Activated naive CD4-positive, alpha-beta T cell treated with anti-CD3 and anti-CD28 coated beads for 36 hours (primary cell): Measurements from ENCODE around the gene MTHFD1L. TPM values are rescaled to one million over a fixed set of nuclear protein-coding genes. Genes with fewer than 3 reads are reported as not detected.

Experiments used
- CTCF ChIA-PET: fragments of 350-600 bp; sonication (Branson Sonifier 250); formaldehyde crosslinking; loops from one replicate; lab custom pipeline; 2021; ENCODE audit warnings: antibody characterized with exemption; lab: Charles Lee
- DNase-seq: peaks from one replicate; pipeline ENCODE4 v3.0.0-alpha.2; 2020
- H3K27ac Mint-ChIP-seq: one replicate; pipeline ENCODE4 v1.8.0; 2021; ENCODE audit warnings: mild to moderate bottlenecking, mixed read lengths
- H3K27me3 Mint-ChIP-seq: one replicate; pipeline ENCODE4 v1.8.0; 2021; ENCODE audit warnings: low read depth, mixed read lengths
- H3K36me3 Mint-ChIP-seq: one replicate; pipeline ENCODE4 v1.8.0; 2021; ENCODE audit warnings: low read depth, mixed read lengths
- H3K4me1 Mint-ChIP-seq: one replicate; pipeline ENCODE4 v1.8.0; 2021; ENCODE audit warnings: low read depth, mixed read lengths
- H3K4me3 Mint-ChIP-seq: one replicate; pipeline ENCODE4 v1.8.0; 2021; ENCODE audit warnings: mild to moderate bottlenecking, moderate library complexity, mixed read lengths
- H3K9me3 Mint-ChIP-seq: one replicate; pipeline ENCODE4 v1.8.0; 2021; ENCODE audit warnings: mixed read lengths
- intact Hi-C: fragments of 100-400 bp; cut with micrococcal nuclease; formaldehyde crosslinking; loops from one replicate; pipeline ENCODE4 v1.15.1; 2023
- total RNA-seq, 2 experiments: library from RNA; stranded (reverse); gene quantifications; one replicate each; pipeline ENCODE4 v1.2.3, GENCODE V29; 2021

The MTHFD1L gene
- total RNA-seq, 2 experiments from 2014 or later, result 181 to 194 TPM

- Mint-ChIP-seq H3K4me1 (no peaks in the 10 kb centered on the region), H3K36me3 (peaks cover 41% of the 10 kb centered on the region), H3K27ac (no peak overlapping the region), H3K4me3 (no peak overlapping the region), H3K9me3 (no peaks in the 10 kb centered on the region), H3K27me3 (no peaks in the 10 kb centered on the region)
- DNase-seq, result no peak
- intact Hi-C loops, result no loop called here
- CTCF ChIA-PET, result interaction anchor here (0.6 to 6.7 kb wide), 16 partner anchors 9 to 337 kb away, joined by 3 to 98 read pairs (median 5); no protein-coding TSS in a partner anchor
Observed at GRCh38 chr6:151015101-151015700, 149.7 kb downstream of the MTHFD1L start.

GRCh38 chr6:151016107-151016506 lies 150.6 kb downstream of the MTHFD1L start:
- CTCF ChIA-PET, result interaction anchor here (0.6 to 6.7 kb wide), 4 partner anchors 10 to 320 kb away, joined by 3 to 98 read pairs (median 12); no protein-coding TSS in a partner anchor
- no peaks in the 10 kb centered on the region for H3K27me3 Mint-ChIP-seq
- peaks cover 45% of the 10 kb centered on the region for H3K36me3 Mint-ChIP-seq
- H3K4me3 Mint-ChIP-seq, result no peak overlapping the region
- intact Hi-C loops, result no loop called here
- H3K9me3 Mint-ChIP-seq, result no peaks in the 10 kb centered on the region
- no peak for DNase-seq
- H3K4me1 Mint-ChIP-seq, result no peaks in the 10 kb centered on the region
- no peak overlapping the region for H3K27ac Mint-ChIP-seq

DNA sequence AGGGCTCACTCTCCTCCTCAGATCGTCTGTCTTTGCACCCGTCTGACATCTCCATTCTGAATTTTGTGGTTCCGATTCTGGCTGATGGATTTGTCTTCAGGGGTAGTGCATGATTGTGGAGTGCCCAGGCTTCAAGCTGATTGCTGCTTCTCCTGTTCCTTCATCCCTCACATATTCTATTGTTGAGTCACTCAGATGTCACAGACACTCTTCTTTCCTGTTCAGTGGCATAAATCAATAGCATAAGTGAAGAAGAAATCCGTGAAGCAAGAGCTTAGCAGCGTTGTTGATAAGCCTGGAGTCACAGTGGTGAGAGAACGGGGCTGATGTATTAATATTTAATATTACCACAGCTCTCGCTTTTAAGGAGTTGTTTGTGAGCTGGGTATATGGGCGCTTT lies 152.5 kb downstream of the MTHFD1L start:
- DNase-seq, result no peak
- CTCF ChIA-PET, result interaction anchor here (0.7 to 6.7 kb wide), 4 partner anchors 271 to 318 kb away, joined by 3 to 98 read pairs (median 4); no protein-coding TSS in a partner anchor
- H3K27me3 Mint-ChIP-seq, result no peaks in the 10 kb centered on the region
- peaks cover 49% of the 10 kb centered on the region for H3K36me3 Mint-ChIP-seq
- H3K4me3 Mint-ChIP-seq, result no peak overlapping the region
- H3K4me1 Mint-ChIP-seq, result no peaks in the 10 kb centered on the region
- intact Hi-C loops, result no loop called here
- no peaks in the 10 kb centered on the region for H3K9me3 Mint-ChIP-seq
- no peak overlapping the region for H3K27ac Mint-ChIP-seq

GRCh38 chr6:151018911-151019782 lies 153.6 kb downstream of the MTHFD1L start:
- no peaks in the 10 kb centered on the region for H3K27me3 Mint-ChIP-seq
- no peaks in the 10 kb centered on the region for H3K4me1 Mint-ChIP-seq
- no peak overlapping the region for H3K27ac Mint-ChIP-seq
- no peak overlapping the region for H3K4me3 Mint-ChIP-seq
- DNase-seq, result no peak
- no peaks in the 10 kb centered on the region for H3K9me3 Mint-ChIP-seq
- H3K36me3 Mint-ChIP-seq, result peaks cover 52% of the 10 kb centered on the region
- CTCF ChIA-PET, result interaction anchor here (0.6 to 6.7 kb wide), 4 partner anchors 144 to 317 kb away, joined by 3 to 98 read pairs (median 4); no protein-coding TSS in a partner anchor
- intact Hi-C loops, result no loop called here

- Mint-ChIP-seq H3K4me1 (no peaks in the 10 kb centered on the region), H3K9me3 (no peaks in the 10 kb centered on the region), H3K4me3 (no peak overlapping the region), H3K27me3 (no peaks in the 10 kb centered on the region), H3K36me3 (peaks cover 49% of the 10 kb centered on the region), H3K27ac (no peak overlapping the region)
- DNase-seq, result no peak
- CTCF ChIA-PET, result no interaction called here
- intact Hi-C loops, result no loop called here
Observed at GRCh38 chr6:151021896-151022295, 156.4 kb downstream of the MTHFD1L start.

DNA sequence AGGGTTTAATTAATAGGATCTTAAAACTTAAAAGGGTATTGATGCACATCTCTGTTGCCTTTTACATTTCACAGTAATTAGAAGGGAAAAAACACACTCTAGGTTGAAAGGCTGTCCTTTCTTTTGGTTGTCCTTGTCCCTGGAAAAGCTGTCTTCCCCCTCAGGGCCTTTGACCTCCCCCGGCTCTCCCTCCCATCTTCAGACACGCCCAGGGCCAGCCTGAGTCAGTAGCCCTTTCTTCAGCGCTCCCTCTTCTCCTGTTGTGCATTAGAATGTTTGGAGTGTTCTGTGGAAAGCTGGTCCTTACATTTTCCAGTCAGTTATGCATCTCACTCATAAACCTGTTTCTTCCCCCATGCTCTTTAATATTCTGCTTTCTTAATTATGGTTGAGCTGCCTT lies 157.0 kb downstream of the MTHFD1L start:
- H3K4me1 Mint-ChIP-seq, result no peaks in the 10 kb centered on the region
- DNase-seq, result no peak
- no peak overlapping the region for H3K4me3 Mint-ChIP-seq
- no peaks in the 10 kb centered on the region for H3K9me3 Mint-ChIP-seq
- no peaks in the 10 kb centered on the region for H3K27me3 Mint-ChIP-seq
- intact Hi-C loops, result no loop called here
- no peak overlapping the region for H3K27ac Mint-ChIP-seq
- CTCF ChIA-PET, result interaction anchor here (0.6 kb wide), 1 partner anchor 44 kb away, joined by 3 read pairs; no protein-coding TSS in a partner anchor
- peaks cover 50% of the 10 kb centered on the region for H3K36me3 Mint-ChIP-seq

DNA sequence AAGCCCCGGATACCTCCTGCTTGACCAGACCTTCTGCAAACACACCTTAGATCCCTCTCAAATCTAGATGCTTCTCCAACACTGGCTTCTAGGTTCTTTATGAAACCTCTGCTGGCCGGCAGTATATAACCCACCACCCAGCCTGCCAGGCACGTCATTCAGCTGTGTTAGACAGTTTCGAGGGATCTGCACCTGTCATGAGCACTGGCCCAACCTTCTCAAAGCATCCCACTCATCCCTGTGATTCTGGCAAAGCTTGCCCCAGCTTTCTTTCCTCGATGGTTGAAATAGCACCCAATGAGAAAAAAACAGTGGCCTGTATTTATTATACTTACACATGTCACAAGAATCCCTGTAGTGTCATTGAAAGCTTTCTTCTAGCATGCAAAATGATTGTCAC lies 157.8 kb downstream of the MTHFD1L start:
- no peak overlapping the region for H3K27ac Mint-ChIP-seq
- H3K9me3 Mint-ChIP-seq, result no peaks in the 10 kb centered on the region
- intact Hi-C loops, result no loop called here
- no peaks in the 10 kb centered on the region for H3K4me1 Mint-ChIP-seq
- DNase-seq, result no peak
- CTCF ChIA-PET, result interaction anchor here (2.6 kb wide), 1 partner anchor 9 kb away, joined by 10 read pairs; no protein-coding TSS in a partner anchor
- H3K27me3 Mint-ChIP-seq, result no peaks in the 10 kb centered on the region
- H3K4me3 Mint-ChIP-seq, result no peak overlapping the region
- H3K36me3 Mint-ChIP-seq, result peaks cover 54% of the 10 kb centered on the region

GRCh38 chr6:151024597-151024996 lies 159.1 kb downstream of the MTHFD1L start:
- intact Hi-C loops, result no loop called here
- CTCF ChIA-PET, result interaction anchor here (2.6 kb wide), 1 partner anchor 10 kb away, joined by 10 read pairs; no protein-coding TSS in a partner anchor
- H3K36me3 Mint-ChIP-seq, result peaks cover 59% of the 10 kb centered on the region

DNA sequence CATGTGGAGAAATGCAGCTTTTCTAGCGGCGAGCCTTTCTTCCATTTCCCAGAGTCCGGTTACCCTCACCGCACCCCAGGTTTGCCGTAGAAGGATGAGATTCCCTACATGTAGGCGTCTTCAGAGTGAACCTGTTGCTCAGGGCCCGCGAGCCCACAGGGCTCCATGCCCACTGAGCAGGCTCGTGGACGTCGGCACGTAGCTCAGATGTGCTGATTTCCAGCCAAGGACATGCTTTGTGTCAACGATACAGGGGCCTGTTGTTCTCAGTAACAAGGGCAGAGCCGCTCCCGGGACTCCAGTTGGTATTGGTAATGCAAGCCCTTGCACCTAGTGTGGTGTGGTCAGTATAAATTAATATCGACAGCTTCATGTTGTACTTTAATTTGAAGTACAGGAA lies 159.6 kb downstream of the MTHFD1L start:
- Mint-ChIP-seq H3K27ac (no peak overlapping the region), H3K27me3 (no peaks in the 10 kb centered on the region), H3K36me3 (peaks cover 63% of the 10 kb centered on the region), H3K9me3 (no peaks in the 10 kb centered on the region), H3K4me1 (no peaks in the 10 kb centered on the region), H3K4me3 (no peak overlapping the region)
- intact Hi-C loops, result no loop called here
- CTCF ChIA-PET, result interaction anchor here (2.6 kb wide), 1 partner anchor 10 kb away, joined by 10 read pairs; no protein-coding TSS in a partner anchor
- no peak for DNase-seq

More at GRCh38 chr6:151024597-151024996, 159.1 kb downstream of the MTHFD1L start:
- no peak for DNase-seq
- Mint-ChIP-seq H3K27ac (no peak overlapping the region), H3K27me3 (no peaks in the 10 kb centered on the region), H3K4me1 (no peaks in the 10 kb centered on the region), H3K9me3 (no peaks in the 10 kb centered on the region), H3K4me3 (no peak overlapping the region)

DNA sequence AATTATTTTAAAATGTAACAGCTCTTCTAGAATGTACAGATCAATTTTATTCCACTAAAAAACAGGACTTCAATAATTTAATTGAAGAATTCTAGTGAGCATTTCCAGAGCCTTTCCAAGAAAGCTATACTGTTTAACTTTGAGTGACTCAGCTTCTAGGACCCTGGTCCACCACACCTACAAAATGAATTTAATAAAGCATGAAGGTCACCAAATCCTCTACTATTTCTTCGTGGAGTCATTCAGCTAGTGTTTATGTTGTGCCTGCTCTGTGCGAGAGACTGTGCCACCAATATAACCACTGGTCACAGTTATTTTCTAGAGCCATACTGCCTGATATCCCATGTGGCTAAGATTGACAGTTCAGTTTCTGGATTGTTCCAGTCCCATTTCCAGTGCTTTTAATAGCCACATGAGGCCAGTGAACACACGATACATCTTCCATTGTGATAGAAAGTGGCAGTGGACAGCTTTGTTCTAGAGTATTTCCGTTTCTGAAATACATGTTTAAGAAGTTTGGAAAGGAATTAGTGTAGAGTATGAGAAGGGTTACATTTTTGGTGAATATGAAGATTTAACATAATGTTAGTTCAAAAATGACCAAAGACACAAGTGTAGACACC lies 160.7 kb downstream of the MTHFD1L start:
- CTCF ChIA-PET, result interaction anchor here (0.5 to 2.8 kb wide), 5 partner anchors 11 to 688 kb away, joined by 3 to 19 read pairs (median 5); no protein-coding TSS in a partner anchor
- Mint-ChIP-seq H3K4me1 (no peaks in the 10 kb centered on the region), H3K4me3 (no peak overlapping the region), H3K27ac (no peak overlapping the region), H3K36me3 (peaks cover 60% of the 10 kb centered on the region), H3K27me3 (no peaks in the 10 kb centered on the region), H3K9me3 (no peaks in the 10 kb centered on the region)
- intact Hi-C loops, result no loop called here
- no peak for DNase-seq

- no peak for DNase-seq
- CTCF ChIA-PET, result interaction anchor here (0.6 to 2.8 kb wide), 5 partner anchors 12 to 300 kb away, joined by 3 to 19 read pairs (median 5); no protein-coding TSS in a partner anchor
- Mint-ChIP-seq H3K4me1 (no peaks in the 10 kb centered on the region), H3K27ac (no peak overlapping the region), H3K36me3 (peaks cover 56% of the 10 kb centered on the region), H3K27me3 (no peaks in the 10 kb centered on the region), H3K4me3 (no peak overlapping the region), H3K9me3 (no peaks in the 10 kb centered on the region)
- intact Hi-C loops, result no loop called here
Observed at GRCh38 chr6:151027295-151027747, 161.8 kb downstream of the MTHFD1L start.
